ENCODE results near the gene ROCK2. TPM values are rescaled to one million over a fixed set of nuclear protein-coding genes. Genes with fewer than 3 reads are reported as not detected.

Gene ROCK2
- total RNA-seq, 1 experiment from 2014 or later, result 38.0 TPM

DNA sequence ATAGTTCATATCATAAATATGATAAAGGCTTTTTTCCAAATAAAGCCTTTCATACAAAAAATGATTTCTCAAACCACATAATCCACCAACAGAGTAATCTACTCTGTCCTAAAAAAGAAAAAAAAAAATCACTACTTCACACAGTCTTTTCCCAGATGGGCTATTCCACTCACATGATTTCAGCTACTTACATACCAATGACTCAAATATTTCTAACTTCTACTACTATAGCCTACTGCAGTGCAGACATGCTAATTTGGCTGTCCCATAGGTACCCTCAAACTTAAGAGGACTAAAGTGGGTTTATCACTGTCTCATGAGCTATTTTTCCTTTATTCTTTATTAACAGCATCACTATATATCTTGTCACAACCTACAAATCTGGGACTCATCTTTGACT is 131.8 kb downstream of the ROCK2 start:
- peaks cover 38% of the 10 kb centered on the region for H3K36me3 ChIP-seq (ENCODE audit: low read depth)
- no peak overlapping the region for H2AFZ ChIP-seq
- no peak overlapping the region for H3K27ac ChIP-seq
- intact Hi-C loops (cut with micrococcal nuclease; ENCODE audit: unreplicated experiment), result no loop called here
- H3K9me3 ChIP-seq (ENCODE audit: insufficient read depth, low read depth), result no peaks in the 10 kb centered on the region
- no peak overlapping the region for H3K4me2 ChIP-seq
- no peak for DNase-seq
- ChIA-PET CTCF (no interaction called here), POLR2A (ENCODE audit: unreplicated experiment) (no interaction called here)
- no TSS peak for BruUV-seq (replicated peaks)
- H4K20me1 ChIP-seq (ENCODE audit: insufficient read depth), result no peaks in the 10 kb centered on the region; the same call in 1 of the 2 replicates
- H3K4me1 ChIP-seq (replicated peaks; ENCODE audit: insufficient read depth), result no peaks in the 10 kb centered on the region
- H3F3A ChIP-seq (ENCODE audit: insufficient read depth, low read depth), result no peaks in the 10 kb centered on the region; the same call in 1 of the 2 replicates
- no peaks in the 10 kb centered on the region for H3K9me2 ChIP-seq (ENCODE audit: insufficient read depth)
- no peaks in the 10 kb centered on the region for H3K79me2 ChIP-seq (ENCODE audit: low read depth)
- H3K4me3 ChIP-seq, result no peak overlapping the region
- TF ChIP-seq, protein P1, sequence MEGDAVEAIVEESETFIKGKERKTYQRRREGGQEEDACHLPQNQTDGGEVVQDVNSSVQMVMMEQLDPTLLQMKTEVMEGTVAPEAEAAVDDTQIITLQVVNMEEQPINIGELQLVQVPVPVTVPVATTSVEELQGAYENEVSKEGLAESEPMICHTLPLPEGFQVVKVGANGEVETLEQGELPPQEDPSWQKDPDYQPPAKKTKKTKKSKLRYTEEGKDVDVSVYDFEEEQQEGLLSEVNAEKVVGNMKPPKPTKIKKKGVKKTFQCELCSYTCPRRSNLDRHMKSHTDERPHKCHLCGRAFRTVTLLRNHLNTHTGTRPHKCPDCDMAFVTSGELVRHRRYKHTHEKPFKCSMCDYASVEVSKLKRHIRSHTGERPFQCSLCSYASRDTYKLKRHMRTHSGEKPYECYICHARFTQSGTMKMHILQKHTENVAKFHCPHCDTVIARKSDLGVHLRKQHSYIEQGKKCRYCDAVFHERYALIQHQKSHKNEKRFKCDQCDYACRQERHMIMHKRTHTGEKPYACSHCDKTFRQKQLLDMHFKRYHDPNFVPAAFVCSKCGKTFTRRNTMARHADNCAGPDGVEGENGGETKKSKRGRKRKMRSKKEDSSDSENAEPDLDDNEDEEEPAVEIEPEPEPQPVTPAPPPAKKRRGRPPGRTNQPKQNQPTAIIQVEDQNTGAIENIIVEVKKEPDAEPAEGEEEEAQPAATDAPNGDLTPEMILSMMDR (conservative IDR thresholded peaks at IDR 0.05), result no peak
- no peak for TF ChIP-seq EZH2 (IDR thresholded peaks at IDR 0.05; ENCODE audit: low read depth)
- no peaks in the 10 kb centered on the region for H3K27me3 ChIP-seq (ENCODE audit: insufficient read depth, low read depth)

DNA sequence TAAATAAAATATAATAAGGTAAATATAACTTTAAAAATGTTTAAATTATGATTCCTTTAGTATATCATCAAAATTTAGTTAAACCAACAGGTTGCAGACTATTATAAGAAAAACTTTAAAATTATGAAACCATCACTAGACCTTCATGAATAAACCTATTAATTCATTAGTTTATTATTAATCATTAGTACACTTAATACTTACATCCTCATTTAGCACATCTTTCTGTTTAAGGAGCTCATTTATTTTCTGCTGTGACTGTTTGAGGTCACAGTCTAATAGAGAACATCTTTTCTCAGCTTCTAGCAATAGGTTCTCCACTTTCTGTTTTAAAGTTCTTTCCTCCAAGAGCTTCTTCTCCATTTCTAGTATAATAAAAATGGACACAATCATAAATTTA is 136.4 kb downstream of the ROCK2 start:
- Histone ChIP-seq H3K79me2 (ENCODE audit: low read depth) (no peaks in the 10 kb centered on the region), H3K4me2 (no peak overlapping the region), H3K36me3 (ENCODE audit: low read depth) (peaks cover 11% of the 10 kb centered on the region; the same call in 1 of the 2 replicates), H3K4me1 (replicated peaks; ENCODE audit: insufficient read depth) (peaks cover 28% of the 10 kb centered on the region), H3K9me2 (ENCODE audit: insufficient read depth) (no peaks in the 10 kb centered on the region), H3K27me3 (ENCODE audit: insufficient read depth, low read depth) (no peaks in the 10 kb centered on the region), H3K4me3 (no peak overlapping the region), H3F3A (ENCODE audit: insufficient read depth, low read depth) (peaks cover 24% of the 10 kb centered on the region), H4K20me1 (ENCODE audit: insufficient read depth) (no peaks in the 10 kb centered on the region; the same call in 1 of the 2 replicates), H3K27ac (no peak overlapping the region), H3K9me3 (ENCODE audit: insufficient read depth, low read depth) (no peaks in the 10 kb centered on the region), H2AFZ (no peak overlapping the region)
- no TSS peak for BruUV-seq (replicated peaks)
- TF ChIP-seq, protein P1 (conservative IDR thresholded peaks at IDR 0.05), result no peak
- TF ChIP-seq EZH2 (IDR thresholded peaks at IDR 0.05; ENCODE audit: low read depth), result no peak
- intact Hi-C loops (cut with micrococcal nuclease; ENCODE audit: unreplicated experiment), result no loop called here
- POLR2A ChIA-PET (ENCODE audit: unreplicated experiment), result no interaction called here
- no peak for DNase-seq
- CTCF ChIA-PET, result no interaction called here

DNA sequence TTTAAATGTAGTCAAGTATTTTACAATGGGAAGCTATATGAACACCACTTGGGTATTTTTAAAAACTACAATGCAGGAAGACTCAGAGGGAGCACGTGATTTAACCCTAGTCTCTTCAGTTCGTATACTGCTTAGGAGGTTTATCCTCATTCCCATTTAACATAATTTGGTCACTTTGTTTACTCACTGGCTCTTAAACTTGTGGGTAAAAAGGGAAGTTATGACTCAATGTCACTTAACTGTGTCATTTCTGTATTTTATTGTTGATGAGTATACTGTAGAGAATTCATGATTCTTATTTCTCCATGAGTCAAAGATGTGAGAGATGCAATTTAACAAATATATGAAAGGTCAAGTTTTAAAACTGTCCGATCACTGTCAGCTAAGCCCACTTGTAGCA is 141.0 kb downstream of the ROCK2 start:
- intact Hi-C loops (cut with micrococcal nuclease; ENCODE audit: unreplicated experiment), result no loop called here

More for the DNA sequence above, 141.0 kb downstream of the ROCK2 start:
- peak overlapping the region; percentile 24 for H3K4me2 ChIP-seq
- TF ChIP-seq, protein P1 (conservative IDR thresholded peaks at IDR 0.05), result no peak
- no peak for TF ChIP-seq EZH2 (IDR thresholded peaks at IDR 0.05; ENCODE audit: low read depth)
- BruUV-seq (replicated peaks), result no TSS peak
- DNase-seq, result peak in 1 of 2 experiments; percentile 95
- peaks cover 32% of the 10 kb centered on the region for H3K36me3 ChIP-seq (ENCODE audit: low read depth)
- no peak overlapping the region for H2AFZ ChIP-seq
- ChIA-PET POLR2A (ENCODE audit: unreplicated experiment) (interaction anchor here (0.6 kb wide), 1 partner anchor 257 kb away, joined by 5 read pairs; no protein-coding TSS in a partner anchor), CTCF (no interaction called here)
- H3K9me2 ChIP-seq (ENCODE audit: insufficient read depth), result no peaks in the 10 kb centered on the region
- H3K27me3 ChIP-seq (ENCODE audit: insufficient read depth, low read depth), result no peaks in the 10 kb centered on the region
- H4K20me1 ChIP-seq (ENCODE audit: insufficient read depth), result no peaks in the 10 kb centered on the region
- no peaks in the 10 kb centered on the region for H3K79me2 ChIP-seq (ENCODE audit: low read depth)
- H3K9me3 ChIP-seq (ENCODE audit: insufficient read depth, low read depth), result no peaks in the 10 kb centered on the region
- no peak overlapping the region for H3K4me3 ChIP-seq
- peaks cover 30% of the 10 kb centered on the region for H3F3A ChIP-seq (ENCODE audit: insufficient read depth, low read depth)
- peaks cover 33% of the 10 kb centered on the region for H3K4me1 ChIP-seq (replicated peaks; ENCODE audit: insufficient read depth)
- peak overlapping the region; percentile 79 for H3K27ac ChIP-seq

All from PC-9 (cell line).